A549 (cell line): ENCODE results near the gene P2RX3.

Source experiments
- CTCF ChIP-seq: fragments of >200 bp; sonication (Bioruptor Twin); formaldehyde crosslinking; IDR thresholded peaks from 3 replicates; pipeline ENCODE4 v1.5.1; 2016
- MYC ChIP-seq: IDR thresholded peaks from 2 replicates; pipeline ENCODE4 v1.6.1; 2012; ENCODE audit warnings: mild to moderate bottlenecking, inconsistent platforms, low read length, improper control_type of control experiment, borderline replicate concordance
- ZSCAN20 ChIP-seq: fragments of 250-450 bp; sonication (Bioruptor Pico); IDR thresholded peaks from 2 replicates; pipeline ENCODE4 v1.8.0; 2022; ENCODE audit warnings: mild to moderate bottlenecking, moderate library complexity
- TF ChIP-seq, protein P1 (sequence below): fragments of 200-600 bp; sonication (generic); IDR thresholded peaks from 2 replicates; pipeline ENCODE4 v1.6.1; 2016; ENCODE audit warnings: antibody characterized with exemption, mild to moderate bottlenecking, moderate library complexity

- TF ChIP-seq CTCF: no peak
- no peak for TF ChIP-seq ZSCAN20 (CRISPR knock-in tag)
- TF ChIP-seq, protein P1, sequence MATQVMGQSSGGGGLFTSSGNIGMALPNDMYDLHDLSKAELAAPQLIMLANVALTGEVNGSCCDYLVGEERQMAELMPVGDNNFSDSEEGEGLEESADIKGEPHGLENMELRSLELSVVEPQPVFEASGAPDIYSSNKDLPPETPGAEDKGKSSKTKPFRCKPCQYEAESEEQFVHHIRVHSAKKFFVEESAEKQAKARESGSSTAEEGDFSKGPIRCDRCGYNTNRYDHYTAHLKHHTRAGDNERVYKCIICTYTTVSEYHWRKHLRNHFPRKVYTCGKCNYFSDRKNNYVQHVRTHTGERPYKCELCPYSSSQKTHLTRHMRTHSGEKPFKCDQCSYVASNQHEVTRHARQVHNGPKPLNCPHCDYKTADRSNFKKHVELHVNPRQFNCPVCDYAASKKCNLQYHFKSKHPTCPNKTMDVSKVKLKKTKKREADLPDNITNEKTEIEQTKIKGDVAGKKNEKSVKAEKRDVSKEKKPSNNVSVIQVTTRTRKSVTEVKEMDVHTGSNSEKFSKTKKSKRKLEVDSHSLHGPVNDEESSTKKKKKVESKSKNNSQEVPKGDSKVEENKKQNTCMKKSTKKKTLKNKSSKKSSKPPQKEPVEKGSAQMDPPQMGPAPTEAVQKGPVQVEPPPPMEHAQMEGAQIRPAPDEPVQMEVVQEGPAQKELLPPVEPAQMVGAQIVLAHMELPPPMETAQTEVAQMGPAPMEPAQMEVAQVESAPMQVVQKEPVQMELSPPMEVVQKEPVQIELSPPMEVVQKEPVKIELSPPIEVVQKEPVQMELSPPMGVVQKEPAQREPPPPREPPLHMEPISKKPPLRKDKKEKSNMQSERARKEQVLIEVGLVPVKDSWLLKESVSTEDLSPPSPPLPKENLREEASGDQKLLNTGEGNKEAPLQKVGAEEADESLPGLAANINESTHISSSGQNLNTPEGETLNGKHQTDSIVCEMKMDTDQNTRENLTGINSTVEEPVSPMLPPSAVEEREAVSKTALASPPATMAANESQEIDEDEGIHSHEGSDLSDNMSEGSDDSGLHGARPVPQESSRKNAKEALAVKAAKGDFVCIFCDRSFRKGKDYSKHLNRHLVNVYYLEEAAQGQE: no peak
- TF ChIP-seq MYC: no peak
Observed at GRCh38 chr11:57392763-57393105, 54.6 kb downstream of the P2RX3 start.
